Upper lobe of right lung (tissue), 1 donor: ENCODE data around the gene INPP5B. TPM values are rescaled to one million over a fixed set of nuclear protein-coding genes. Genes with fewer than 3 reads are reported as not detected.
A peak's percentile ranks its signal among the peaks of the same experiment; 100 is the strongest.

Experiments
- ATAC-seq: fragments of 200-7000 bp; cut with Tn5 transposase; one replicate; pipeline ENCODE4 v1.9.1; 2020; ENCODE audit warnings: mild to moderate bottlenecking, moderate library complexity
- DNase-seq: peaks from one replicate; pipeline ENCODE4 v3.0.0-alpha.2; 2020
- H3K27ac ChIP-seq: fragments of 200-600 bp; one replicate; pipeline ENCODE4 v1.8.0; 2022
- H3K27me3 ChIP-seq: fragments of 200-600 bp; one replicate; pipeline ENCODE4 v1.8.0; 2022; ENCODE audit warnings: mild to moderate bottlenecking
- H3K36me3 ChIP-seq: fragments of 200-600 bp; one replicate; pipeline ENCODE4 v1.8.0; 2022
- H3K4me1 ChIP-seq: fragments of 200-600 bp; one replicate; pipeline ENCODE4 v1.8.0; 2022
- H3K4me3 ChIP-seq: fragments of 200-600 bp; one replicate; pipeline ENCODE4 v1.8.0; 2022; ENCODE audit warnings: mild to moderate bottlenecking
- H3K9me3 ChIP-seq: fragments of 200-600 bp; one replicate; pipeline ENCODE4 v1.8.0; 2022
- CTCF ChIP-seq: fragments of 200-600 bp; IDR thresholded peaks from one replicate; pipeline ENCODE4 v1.8.0; 2022; ENCODE audit warnings: antibody characterized with exemption
- intact Hi-C: fragments of 100-400 bp; cut with DNase I; formaldehyde crosslinking; loops from one replicate; pipeline ENCODE4 v1.11.0; 2022
- total RNA-seq: library from RNA; stranded (reverse); fragmentation: NEBNext Ultra II Directional; extraction: Animal tissue kit (Norgen Biotek cat#: 25700); gene quantifications from one replicate; pipeline ENCODE4 v1.2.1, GENCODE V29; 2021
- donor health status: DM: no; HTN: yes; CAD: no; lungs with severe emphysema.

The INPP5B gene
- total RNA-seq, 1 donor from 2014 or later, result 44.8 TPM

DNA sequence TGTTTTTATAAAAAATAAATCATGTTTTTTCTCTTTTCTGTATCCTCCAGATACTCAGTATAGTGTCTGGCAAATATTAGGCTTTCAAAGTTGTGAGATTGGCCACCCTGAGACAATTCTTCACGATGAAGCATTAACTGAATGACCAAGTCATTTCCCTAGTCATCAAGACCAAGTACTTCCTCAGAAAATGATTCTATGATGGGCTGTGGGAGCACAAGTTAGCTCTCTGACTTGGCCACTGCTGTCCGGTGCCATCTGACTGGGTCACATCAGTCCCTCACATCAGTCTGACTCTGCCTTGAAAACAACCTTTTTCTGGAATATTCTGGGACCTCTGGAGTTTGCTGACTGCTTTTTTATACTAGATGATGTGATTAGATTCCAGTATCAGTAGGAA lies 125.4 kb downstream of the INPP5B start:
- Histone ChIP-seq H3K4me1 (no peaks in the 10 kb centered on the region), H3K27ac (no peak overlapping the region), H3K36me3 (peaks cover 60% of the 10 kb centered on the region), H3K9me3 (no peaks in the 10 kb centered on the region), H3K27me3 (no peaks in the 10 kb centered on the region), H3K4me3 (no peak overlapping the region)
- ATAC-seq (no peak), DNase-seq (no peak)
- TF ChIP-seq CTCF, result no peak
- intact Hi-C loops, result no loop called here

DNA sequence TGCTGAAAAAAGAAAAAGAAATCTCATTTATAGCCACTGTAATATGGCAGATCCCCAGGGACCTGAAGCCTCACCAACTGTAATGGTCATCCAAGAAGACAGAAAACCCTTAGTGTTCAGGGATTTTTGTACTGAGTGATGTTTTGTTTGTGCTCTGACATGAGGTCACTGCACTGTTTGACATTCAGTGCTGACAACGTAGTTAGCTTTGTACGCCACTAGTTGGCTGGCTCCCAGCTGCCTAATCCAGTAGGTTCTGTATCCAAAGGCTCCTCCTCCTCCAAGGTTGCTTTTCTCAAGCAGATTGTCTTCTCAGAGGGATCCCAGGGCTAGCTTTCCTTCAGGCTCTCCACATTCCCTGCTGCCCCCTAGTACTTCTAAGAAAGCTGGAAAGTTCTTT lies 129.4 kb downstream of the INPP5B start:
- ATAC-seq (no peak), DNase-seq (no peak)
- Histone ChIP-seq H3K27ac (no peak overlapping the region), H3K9me3 (no peaks in the 10 kb centered on the region), H3K27me3 (no peaks in the 10 kb centered on the region), H3K4me3 (no peak overlapping the region), H3K36me3 (peaks cover 66% of the 10 kb centered on the region), H3K4me1 (no peaks in the 10 kb centered on the region)
- no peak for TF ChIP-seq CTCF
- intact Hi-C loops, result no loop called here

DNA sequence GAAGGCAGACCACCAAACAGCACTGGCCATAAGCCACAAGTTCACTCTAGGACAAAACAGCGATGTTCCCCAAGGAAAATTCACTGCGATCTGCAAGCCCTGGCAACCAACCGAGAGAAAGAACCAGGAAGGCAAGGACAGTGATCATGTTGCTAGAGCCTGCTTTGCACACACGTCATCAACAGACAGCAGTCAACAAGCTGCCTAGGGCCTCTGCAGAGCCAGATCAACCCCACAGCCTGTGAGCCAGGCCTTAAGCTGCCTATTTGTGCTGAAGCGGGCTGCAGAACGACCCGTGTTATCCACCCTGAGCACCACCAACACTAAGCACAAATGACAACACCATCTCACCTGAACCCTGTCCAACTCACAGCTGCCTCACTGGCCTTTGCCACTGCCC lies 132.6 kb downstream of the INPP5B start:
- Histone ChIP-seq H3K4me1 (peaks cover 10% of the 10 kb centered on the region), H3K9me3 (no peaks in the 10 kb centered on the region), H3K4me3 (no peak overlapping the region), H3K27ac (no peak overlapping the region), H3K27me3 (no peaks in the 10 kb centered on the region), H3K36me3 (peaks cover 40% of the 10 kb centered on the region)
- no peak for TF ChIP-seq CTCF
- intact Hi-C loops, result no loop called here
- no peak for ATAC-seq
- no peak for DNase-seq

DNA sequence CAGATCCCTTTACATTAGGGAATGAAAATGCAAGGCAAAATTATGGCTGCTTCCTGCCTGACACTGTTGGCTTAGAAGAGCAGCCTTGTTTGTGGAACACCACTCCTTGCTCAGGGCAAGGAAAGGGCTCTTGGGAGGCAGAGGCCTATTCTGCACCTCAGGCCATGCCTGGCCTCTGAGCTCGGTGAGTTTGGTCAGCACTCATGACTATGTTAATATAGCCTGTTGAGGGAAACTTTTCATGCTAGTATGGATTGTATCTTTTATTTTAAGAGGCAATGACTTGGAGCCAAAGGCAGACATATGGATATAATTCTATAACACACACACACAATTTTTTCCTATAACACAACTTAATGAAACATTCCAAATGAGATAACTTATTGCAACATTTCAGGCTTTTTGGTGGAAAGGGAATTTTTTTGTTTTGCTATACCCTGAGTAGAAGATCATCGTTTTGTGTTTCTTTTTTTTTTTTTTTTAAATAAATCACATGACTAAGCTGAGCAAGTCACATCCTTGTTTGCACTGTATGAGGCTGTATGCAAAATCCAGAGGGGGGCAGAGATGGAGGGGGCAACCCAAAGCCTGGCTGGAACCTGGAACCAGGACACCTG lies 133.2 kb downstream of the INPP5B start:
- H3K27me3 ChIP-seq, result no peaks in the 10 kb centered on the region
- no peaks in the 10 kb centered on the region for H3K9me3 ChIP-seq
- no peak overlapping the region for H3K4me3 ChIP-seq
- H3K27ac ChIP-seq, result no peak overlapping the region
- H3K36me3 ChIP-seq, result peaks cover 40% of the 10 kb centered on the region
- DNase-seq (no peak), ATAC-seq (no peak)
- no peak for TF ChIP-seq CTCF
- peaks cover 16% of the 10 kb centered on the region for H3K4me1 ChIP-seq
- intact Hi-C loops, result no loop called here

GRCh38 chr1:37811027-37811655 lies 135.7 kb downstream of the INPP5B start:
- no peak overlapping the region for H3K27ac ChIP-seq
- no peaks in the 10 kb centered on the region for H3K27me3 ChIP-seq
- H3K36me3 ChIP-seq, result peaks cover 29% of the 10 kb centered on the region
- H3K4me3 ChIP-seq, result no peak overlapping the region
- ATAC-seq (peak; percentile 66), DNase-seq (peak; percentile 82)
- intact Hi-C loops, result no loop called here
- peak; percentile 82 for TF ChIP-seq CTCF
- peaks cover 28% of the 10 kb centered on the region for H3K4me1 ChIP-seq
- H3K9me3 ChIP-seq, result no peaks in the 10 kb centered on the region

Other genes starting within 250 kb of the INPP5B start
- 1.4 TPM for gene EPHA10, start 181.9 kb downstream of the INPP5B start, total RNA-seq
- 6.9 TPM for gene MANEAL, start 153.2 kb downstream of the INPP5B start, total RNA-seq
- 29.7 TPM for gene C1orf122, start 139.3 kb downstream of the INPP5B start, total RNA-seq
- 14.8 TPM for gene YRDC, start 138.8 kb downstream of the INPP5B start, total RNA-seq
- gene MTF1, start 87.5 kb downstream of the INPP5B start, total RNA-seq, result 26.3 TPM
- gene SF3A3, start 43.0 kb upstream of the INPP5B start, total RNA-seq, result 48.7 TPM
- 22.4 TPM for gene FHL3, start 58.5 kb upstream of the INPP5B start, total RNA-seq
- 29.1 TPM for gene UTP11, start 65.7 kb upstream of the INPP5B start, total RNA-seq
- gene POU3F1, start 99.7 kb upstream of the INPP5B start, total RNA-seq, result not detected